ENCODE results near the gene ACR. TPM values are rescaled to one million over a fixed set of nuclear protein-coding genes. Genes with fewer than 3 reads are reported as not detected.

ACR gene
- total and polyA plus RNA-seq, 4 donors: 0.07 to 0.17 (median 0.12) TPM

DNA sequence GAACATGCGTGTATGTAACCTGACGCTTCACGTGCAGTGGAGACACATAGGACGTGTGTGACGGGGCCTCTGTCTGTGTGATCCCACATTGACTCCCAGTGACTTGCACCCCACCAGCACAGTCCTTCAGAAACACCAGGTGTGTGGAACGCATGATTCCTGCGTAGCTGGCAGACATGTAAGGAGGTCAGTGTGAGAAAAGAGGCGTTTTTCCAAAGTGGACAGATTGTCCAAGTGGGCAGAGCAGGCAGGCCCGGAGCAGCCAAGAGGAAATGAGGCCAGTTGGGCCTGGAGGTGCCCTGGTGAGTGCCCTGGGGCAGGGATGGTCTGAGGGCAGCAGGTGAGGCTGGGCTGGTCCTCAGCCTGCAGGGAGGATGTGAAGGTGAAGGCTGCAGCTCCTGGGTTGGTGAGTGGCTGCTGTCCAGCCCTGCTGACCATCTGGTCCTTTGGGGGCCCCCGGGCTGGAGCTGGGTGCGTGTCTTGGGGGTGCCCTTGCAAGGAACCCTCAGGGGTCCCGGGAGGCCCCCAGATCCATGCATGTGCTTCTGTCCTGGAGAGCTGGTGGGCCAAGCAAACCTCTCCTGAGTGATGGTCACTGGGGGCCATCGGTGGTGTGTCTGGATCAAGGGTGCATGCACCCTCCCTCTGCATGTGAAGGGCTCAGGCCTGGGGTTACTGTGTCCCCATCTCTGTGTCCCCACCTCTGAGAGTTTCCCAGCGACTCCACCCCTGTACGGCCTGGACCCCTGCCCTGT is 38.8 kb upstream of the ACR start:
- H3K27me3 ChIP-seq (ENCODE audit: control insufficient read depth in 4 of 4, insufficient read depth in 4 of 4, low read length in 3 of 4): no peaks in the 10 kb centered on the region
- H3K27ac ChIP-seq (ENCODE audit: low read depth in 1 of 2, low read length in 2 of 2): peak overlapping the region; percentile 98
- H3K9ac ChIP-seq (ENCODE audit: low read depth in 1 of 2, low read length in 2 of 2): peak overlapping the region in 1 of 2 donors; percentile 49
- H3K4me3 ChIP-seq (ENCODE audit: low read depth in 1 of 3, low read length in 3 of 3): no peak overlapping the region
- WGBS: 51% methylated on average over 15 of the region's 15 CpGs
- H3K4me1 ChIP-seq (ENCODE audit: control insufficient read depth in 4 of 4, insufficient read depth in 4 of 4, low read length in 3 of 4): peaks cover 17 to 73% (median 52%) of the 10 kb centered on the region in 4 donors
- peaks cover 0 to 6% (median under 1%) of the 10 kb centered on the region in 4 donors for H3K36me3 ChIP-seq (ENCODE audit: control insufficient read depth in 4 of 4, insufficient read depth in 3 of 4, low read depth in 1 of 4, low read length in 3 of 4)
- peak; percentile 6 for TF ChIP-seq NR2F2 (IDR thresholded peaks at IDR 0.05)
- no peak for TF ChIP-seq EGR1 (IDR thresholded peaks at IDR 0.05; ENCODE audit: low read depth in 2 of 2)
- DNase-seq (ENCODE audit: low spot score): no peak
- H3K9me3 ChIP-seq (ENCODE audit: control insufficient read depth in 4 of 4, low read length in 3 of 4): no peaks in the 10 kb centered on the region

- Histone ChIP-seq H3K4me1 (ENCODE audit: control insufficient read depth in 4 of 4, insufficient read depth in 4 of 4, low read length in 3 of 4) (peaks cover 17 to 75% (median 54%) of the 10 kb centered on the region in 4 donors), H3K27me3 (ENCODE audit: control insufficient read depth in 4 of 4, insufficient read depth in 4 of 4, low read length in 3 of 4) (no peaks in the 10 kb centered on the region), H3K36me3 (ENCODE audit: control insufficient read depth in 4 of 4, insufficient read depth in 3 of 4, low read depth in 1 of 4, low read length in 3 of 4) (peaks cover 0 to 6% (median 3%) of the 10 kb centered on the region in 4 donors), H3K27ac (ENCODE audit: low read depth in 1 of 2, low read length in 2 of 2) (peak overlapping the region; percentile 98), H3K9me3 (ENCODE audit: control insufficient read depth in 4 of 4, low read length in 3 of 4) (no peaks in the 10 kb centered on the region), H3K9ac (ENCODE audit: low read depth in 1 of 2, low read length in 2 of 2) (peak overlapping the region in 1 of 2 donors; percentile 77), H3K4me3 (ENCODE audit: low read depth in 1 of 3, low read length in 3 of 3) (no peak overlapping the region)
- 29% methylated on average over 15 of the region's 15 CpGs for whole genome bisulfite sequencing
- DNase-seq (ENCODE audit: low spot score): no peak
- TF ChIP-seq RXRA (IDR thresholded peaks at IDR 0.05) (peak in 1 of 2 donors; percentile 25), REST (IDR thresholded peaks at IDR 0.05) (no peak), YY1 (IDR thresholded peaks at IDR 0.05) (no peak), HNF4G (IDR thresholded peaks at IDR 0.05) (no peak), RAD21 (IDR thresholded peaks at IDR 0.05) (peak; percentile 26 to 41), JUND (IDR thresholded peaks at IDR 0.05) (no peak), GABPA (IDR thresholded peaks at IDR 0.05 in 1 of 2, conservative IDR thresholded peaks at IDR 0.05 in 1 of 2) (no peak)
Measured at GRCh38 chr22:50699756-50700386, 38.1 kb upstream of the ACR start.

GRCh38 chr22:50700387-50701075 is 37.5 kb upstream of the ACR start:
- no peaks in the 10 kb centered on the region for H3K9me3 ChIP-seq (ENCODE audit: control insufficient read depth in 4 of 4, low read length in 3 of 4)
- peaks cover 0 to 9% (median 5%) of the 10 kb centered on the region in 4 donors for H3K36me3 ChIP-seq (ENCODE audit: control insufficient read depth in 4 of 4, insufficient read depth in 3 of 4, low read depth in 1 of 4, low read length in 3 of 4)
- peak overlapping the region; percentile 98 for H3K27ac ChIP-seq (ENCODE audit: low read depth in 1 of 2, low read length in 2 of 2)
- DNase-seq (ENCODE audit: low spot score): peak; percentile 70
- H3K27me3 ChIP-seq (ENCODE audit: control insufficient read depth in 4 of 4, insufficient read depth in 4 of 4, low read length in 3 of 4): no peaks in the 10 kb centered on the region
- WGBS: 33% methylated on average over 19 of the region's 19 CpGs
- H3K4me1 ChIP-seq (ENCODE audit: control insufficient read depth in 4 of 4, insufficient read depth in 4 of 4, low read length in 3 of 4): peaks cover 17 to 75% (median 55%) of the 10 kb centered on the region in 4 donors
- peak overlapping the region in 2 of 3 donors; percentile 12 to 34 for H3K4me3 ChIP-seq (ENCODE audit: low read depth in 1 of 3, low read length in 3 of 3)
- H3K9ac ChIP-seq (ENCODE audit: low read depth in 1 of 2, low read length in 2 of 2): peak overlapping the region in 1 of 2 donors; percentile 77
- TF ChIP-seq REST (IDR thresholded peaks at IDR 0.05) (peak; percentile 13), ZBTB33 (IDR thresholded peaks at IDR 0.05) (no peak), FOXA1 (IDR thresholded peaks at IDR 0.05) (no peak), NR2F2 (IDR thresholded peaks at IDR 0.05) (peak; percentile 80), YY1 (IDR thresholded peaks at IDR 0.05) (peak; percentile 91)
- TF ChIP-seq, protein P1, sequence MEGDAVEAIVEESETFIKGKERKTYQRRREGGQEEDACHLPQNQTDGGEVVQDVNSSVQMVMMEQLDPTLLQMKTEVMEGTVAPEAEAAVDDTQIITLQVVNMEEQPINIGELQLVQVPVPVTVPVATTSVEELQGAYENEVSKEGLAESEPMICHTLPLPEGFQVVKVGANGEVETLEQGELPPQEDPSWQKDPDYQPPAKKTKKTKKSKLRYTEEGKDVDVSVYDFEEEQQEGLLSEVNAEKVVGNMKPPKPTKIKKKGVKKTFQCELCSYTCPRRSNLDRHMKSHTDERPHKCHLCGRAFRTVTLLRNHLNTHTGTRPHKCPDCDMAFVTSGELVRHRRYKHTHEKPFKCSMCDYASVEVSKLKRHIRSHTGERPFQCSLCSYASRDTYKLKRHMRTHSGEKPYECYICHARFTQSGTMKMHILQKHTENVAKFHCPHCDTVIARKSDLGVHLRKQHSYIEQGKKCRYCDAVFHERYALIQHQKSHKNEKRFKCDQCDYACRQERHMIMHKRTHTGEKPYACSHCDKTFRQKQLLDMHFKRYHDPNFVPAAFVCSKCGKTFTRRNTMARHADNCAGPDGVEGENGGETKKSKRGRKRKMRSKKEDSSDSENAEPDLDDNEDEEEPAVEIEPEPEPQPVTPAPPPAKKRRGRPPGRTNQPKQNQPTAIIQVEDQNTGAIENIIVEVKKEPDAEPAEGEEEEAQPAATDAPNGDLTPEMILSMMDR (IDR thresholded peaks at IDR 0.05; ENCODE audit: low read depth, low read length, missing input control): peak; percentile 25

Measured in liver (tissue), 9 donors.